ENCODE results near the gene TADA3. TPM values are rescaled to one million over a fixed set of nuclear protein-coding genes. Genes with fewer than 3 reads are reported as not detected.

Gene TADA3
- total and polyA plus RNA-seq, 9 of the 15 experiments (the other 6 are each of a cell fraction or from before 2014, with no cell fraction given) = 4.1 to 110 (median 74.8) TPM

DNA sequence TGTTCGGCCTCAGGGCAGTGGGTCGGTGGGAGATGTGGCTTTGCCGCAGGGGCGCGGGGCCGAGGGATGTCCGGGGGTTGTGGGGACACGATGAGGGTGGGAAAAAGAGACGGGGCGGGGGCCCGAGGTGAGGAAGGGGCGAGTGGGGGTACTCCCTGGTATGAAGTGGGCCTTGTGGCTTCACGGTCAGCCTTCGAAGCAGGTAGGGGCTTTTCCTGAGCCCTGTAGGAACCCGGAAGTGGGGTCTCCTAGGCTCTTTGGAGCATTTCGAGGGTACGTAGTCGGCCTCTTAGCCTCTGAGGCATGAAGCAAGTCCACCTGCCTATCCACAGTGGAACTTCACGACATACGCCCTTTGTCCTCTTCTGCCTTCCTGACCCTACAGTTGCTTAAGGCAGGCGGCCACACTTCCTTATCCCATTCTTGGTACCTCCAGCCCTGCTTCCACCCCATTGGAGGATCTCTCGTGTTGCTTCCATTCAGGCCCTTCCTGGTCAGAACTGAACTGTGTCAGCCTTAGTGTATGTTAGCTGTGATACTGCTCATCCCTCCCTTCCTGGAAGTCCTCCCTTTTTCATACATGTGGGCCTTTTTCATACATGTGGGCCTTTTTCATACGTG, 998 bp upstream of the TADA3 start (continued):
- TF ChIP-seq ATF1 (CRISPR knock-in tag; IDR thresholded peaks at IDR 0.05) (no peak), ATF1 (tag; IDR thresholded peaks at IDR 0.05) (no peak), GABPB1 (CRISPR knock-in tag; IDR thresholded peaks at IDR 0.05) (peak; percentile 6), ZNF551 (CRISPR knock-in tag; IDR thresholded peaks at IDR 0.05) (no peak), DACH1 (IDR thresholded peaks at IDR 0.05; ENCODE audit: partially characterized antibody) (no peak), PML (IDR thresholded peaks at IDR 0.05; ENCODE audit: low read length) (0 out of 2 replicates have a peak, but pooled peaks have one; percentile 0), DNMT1 (IDR thresholded peaks at IDR 0.05) (0 out of 2 replicates have a peak, but pooled peaks have one; percentile 0), HDGF (IDR thresholded peaks at IDR 0.05) (peak; percentile 76; the same call in 1 of the 2 replicates), ZKSCAN1 (IDR thresholded peaks at IDR 0.05; ENCODE audit: low read depth, low read length) (peak; percentile 80), MYC (IDR thresholded peaks at IDR 0.05; ENCODE audit: low read depth, low read length) (0 out of 2 replicates have a peak, but pooled peaks have one; percentile 6), MYC (CRISPR knock-in tag; IDR thresholded peaks at IDR 0.05; ENCODE audit: borderline replicate concordance, low read depth) (0 out of 2 replicates have a peak, but pooled peaks have one; percentile 27), STAT5A (IDR thresholded peaks at IDR 0.05; ENCODE audit: borderline replicate concordance, low read length) (no peak), KDM4B (IDR thresholded peaks at IDR 0.05; ENCODE audit: borderline replicate concordance in 2 of 2, low read depth in 1 of 2) (0 out of 4 replicates have a peak, but pooled peaks of 1 of the 2 experiments have one; percentile 8), ZFPM2 (CRISPR knock-in tag; IDR thresholded peaks at IDR 0.05) (no peak), XRCC5 (IDR thresholded peaks at IDR 0.05; ENCODE audit: low read depth, low read length) (no peak), ZBTB8A (IDR thresholded peaks at IDR 0.05; ENCODE audit: partially characterized antibody) (no peak), SAP30 (IDR thresholded peaks at IDR 0.05; ENCODE audit: borderline replicate concordance, insufficient read depth, low read depth, low read length, poor library complexity, severe bottlenecking) (peak; percentile 84), PHF20 (IDR thresholded peaks at IDR 0.05; ENCODE audit: partially characterized antibody) (peak; percentile 95), L3MBTL2 (IDR thresholded peaks at IDR 0.05) (0 out of 2 replicates have a peak, but pooled peaks have one; percentile 8), ZNF316 (IDR thresholded peaks at IDR 0.05) (no peak)
- TF ChIP-seq, protein P1, sequence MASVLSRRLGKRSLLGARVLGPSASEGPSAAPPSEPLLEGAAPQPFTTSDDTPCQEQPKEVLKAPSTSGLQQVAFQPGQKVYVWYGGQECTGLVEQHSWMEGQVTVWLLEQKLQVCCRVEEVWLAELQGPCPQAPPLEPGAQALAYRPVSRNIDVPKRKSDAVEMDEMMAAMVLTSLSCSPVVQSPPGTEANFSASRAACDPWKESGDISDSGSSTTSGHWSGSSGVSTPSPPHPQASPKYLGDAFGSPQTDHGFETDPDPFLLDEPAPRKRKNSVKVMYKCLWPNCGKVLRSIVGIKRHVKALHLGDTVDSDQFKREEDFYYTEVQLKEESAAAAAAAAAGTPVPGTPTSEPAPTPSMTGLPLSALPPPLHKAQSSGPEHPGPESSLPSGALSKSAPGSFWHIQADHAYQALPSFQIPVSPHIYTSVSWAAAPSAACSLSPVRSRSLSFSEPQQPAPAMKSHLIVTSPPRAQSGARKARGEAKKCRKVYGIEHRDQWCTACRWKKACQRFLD (CRISPR knock-in tag; IDR thresholded peaks at IDR 0.05) = no peak
- TF ChIP-seq, protein P2, sequence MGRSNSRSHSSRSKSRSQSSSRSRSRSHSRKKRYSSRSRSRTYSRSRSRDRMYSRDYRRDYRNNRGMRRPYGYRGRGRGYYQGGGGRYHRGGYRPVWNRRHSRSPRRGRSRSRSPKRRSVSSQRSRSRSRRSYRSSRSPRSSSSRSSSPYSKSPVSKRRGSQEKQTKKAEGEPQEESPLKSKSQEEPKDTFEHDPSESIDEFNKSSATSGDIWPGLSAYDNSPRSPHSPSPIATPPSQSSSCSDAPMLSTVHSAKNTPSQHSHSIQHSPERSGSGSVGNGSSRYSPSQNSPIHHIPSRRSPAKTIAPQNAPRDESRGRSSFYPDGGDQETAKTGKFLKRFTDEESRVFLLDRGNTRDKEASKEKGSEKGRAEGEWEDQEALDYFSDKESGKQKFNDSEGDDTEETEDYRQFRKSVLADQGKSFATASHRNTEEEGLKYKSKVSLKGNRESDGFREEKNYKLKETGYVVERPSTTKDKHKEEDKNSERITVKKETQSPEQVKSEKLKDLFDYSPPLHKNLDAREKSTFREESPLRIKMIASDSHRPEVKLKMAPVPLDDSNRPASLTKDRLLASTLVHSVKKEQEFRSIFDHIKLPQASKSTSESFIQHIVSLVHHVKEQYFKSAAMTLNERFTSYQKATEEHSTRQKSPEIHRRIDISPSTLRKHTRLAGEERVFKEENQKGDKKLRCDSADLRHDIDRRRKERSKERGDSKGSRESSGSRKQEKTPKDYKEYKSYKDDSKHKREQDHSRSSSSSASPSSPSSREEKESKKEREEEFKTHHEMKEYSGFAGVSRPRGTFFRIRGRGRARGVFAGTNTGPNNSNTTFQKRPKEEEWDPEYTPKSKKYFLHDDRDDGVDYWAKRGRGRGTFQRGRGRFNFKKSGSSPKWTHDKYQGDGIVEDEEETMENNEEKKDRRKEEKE (IDR thresholded peaks at IDR 0.05; ENCODE audit: borderline replicate concordance in 1 of 2, control insufficient read depth in 1 of 2, low read depth in 2 of 2, low read length in 1 of 2) = no peak
- TF ChIP-seq, protein P3, sequence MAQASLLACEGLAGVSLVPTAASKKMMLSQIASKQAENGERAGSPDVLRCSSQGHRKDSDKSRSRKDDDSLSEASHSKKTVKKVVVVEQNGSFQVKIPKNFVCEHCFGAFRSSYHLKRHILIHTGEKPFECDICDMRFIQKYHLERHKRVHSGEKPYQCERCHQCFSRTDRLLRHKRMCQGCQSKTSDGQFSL (CRISPR knock-in tag; IDR thresholded peaks at IDR 0.05) = 0 out of 2 replicates have a peak, but pooled peaks have one; percentile 22
- TF ChIP-seq, protein P3 (tag; IDR thresholded peaks at IDR 0.05) = no peak

Data from K562 (cell line).